ENCODE results near the gene SLC15A1.
"Not testable (repeated sequence)": the region's sequence is repeated elsewhere in the genome, so short reads cannot be mapped to it uniquely, and the experiment has no call there.

SLC15A1 gene

DNA sequence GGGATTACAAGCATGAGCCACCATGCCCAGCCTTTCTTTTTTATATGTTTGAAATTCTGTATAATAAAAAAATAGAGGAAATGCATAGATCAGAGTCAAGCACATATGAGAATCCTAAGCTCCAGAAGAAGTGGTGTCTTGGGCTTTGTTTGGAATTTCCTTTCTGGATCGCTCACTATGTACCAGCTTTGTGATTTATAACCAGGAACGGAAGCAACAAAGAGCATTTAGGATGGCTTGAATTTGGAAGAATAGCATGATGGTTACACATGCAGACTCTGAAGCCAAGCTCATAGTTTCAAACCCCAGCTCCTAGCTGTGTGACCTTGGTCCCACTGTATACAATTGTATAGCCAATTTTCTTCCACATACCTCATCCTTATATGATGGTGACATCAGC is 28.0 kb upstream of the SLC15A1 start:
- DNase-seq = no peak

DNA sequence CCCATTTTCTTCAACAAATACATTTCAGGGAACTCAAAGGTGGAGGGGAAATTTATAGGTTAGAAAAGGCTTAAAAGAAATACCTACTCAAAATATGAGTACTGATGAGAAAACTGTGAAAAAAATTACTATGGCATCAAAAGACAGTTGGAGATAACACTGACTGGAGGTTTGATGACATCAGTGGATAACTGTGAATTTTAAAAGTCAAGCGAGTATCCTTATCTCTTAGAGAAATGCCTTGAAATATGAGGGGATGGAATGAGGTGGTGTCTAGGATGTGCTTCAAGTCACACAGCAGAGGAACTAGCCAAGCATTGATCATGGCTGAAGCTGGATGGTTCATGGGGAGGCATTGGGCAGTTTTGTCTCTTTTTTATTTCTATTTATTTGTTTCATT is 27.2 kb upstream of the SLC15A1 start:
- DNase-seq = no peak

DNA sequence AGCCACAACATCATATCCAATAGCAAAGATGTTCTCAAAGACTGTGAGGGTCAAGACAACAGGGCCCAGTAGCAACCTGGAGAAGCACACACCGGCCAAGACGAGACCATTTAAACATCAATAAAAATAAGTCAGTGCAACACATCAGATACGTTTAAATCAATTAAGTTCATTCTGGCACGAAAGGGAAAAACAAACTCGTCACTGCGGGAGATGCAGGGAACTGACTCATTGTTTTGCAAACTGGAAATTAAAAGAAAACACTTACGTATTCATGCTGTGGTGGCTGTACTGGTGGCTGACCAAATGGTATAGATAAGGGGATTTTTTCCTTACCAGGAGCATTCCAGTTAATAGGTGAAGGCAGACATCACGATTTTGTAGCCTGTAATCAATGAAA is 26.3 kb upstream of the SLC15A1 start:
- no peak for DNase-seq

DNA sequence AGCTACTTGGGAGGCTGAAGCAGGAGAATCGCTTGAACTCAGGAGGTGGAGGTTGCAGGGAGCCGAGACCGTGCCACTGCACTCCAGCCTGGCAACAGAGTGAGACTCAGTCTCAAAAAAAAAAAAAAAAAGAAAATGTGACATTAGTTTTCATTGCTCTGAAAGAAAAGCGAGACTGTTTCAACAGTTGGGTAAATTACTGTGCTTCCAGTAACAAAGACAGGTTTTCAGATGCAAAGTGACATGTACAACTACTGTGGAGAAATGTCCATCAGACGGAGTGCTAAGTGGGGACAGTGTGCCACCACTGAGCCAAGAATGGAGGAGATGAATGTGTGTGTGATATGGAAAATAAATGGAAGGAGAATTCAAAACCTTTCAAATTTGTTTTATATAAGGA is 24.2 kb upstream of the SLC15A1 start:
- DNase-seq = no peak

- DNase-seq = no peak
Observed at GRCh38 chr13:98775844-98776598, 23.5 kb upstream of the SLC15A1 start.

DNA sequence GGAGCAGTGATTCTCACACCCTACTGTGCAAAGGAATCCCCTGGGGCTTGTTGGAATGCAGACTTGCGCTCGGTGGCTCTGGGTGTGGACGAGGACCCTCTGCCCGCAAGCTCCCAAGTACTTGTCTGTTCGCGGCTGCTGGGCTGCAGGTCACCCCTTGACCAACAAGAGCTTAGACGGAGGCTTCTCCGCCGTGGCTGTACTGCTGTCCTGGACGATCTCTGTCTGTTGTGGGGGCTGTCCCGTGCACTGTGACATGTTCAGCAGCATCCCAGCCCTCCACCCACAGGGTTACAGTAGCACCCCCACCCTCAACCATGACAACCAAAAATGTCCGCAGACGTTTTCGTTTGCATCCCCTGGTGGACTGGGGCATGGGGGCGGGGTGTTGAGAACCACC is 22.9 kb upstream of the SLC15A1 start:
- DNase-seq = no peak

GRCh38 chr13:98774776-98775175 is 22.3 kb upstream of the SLC15A1 start:
- no peak for DNase-seq

DNA sequence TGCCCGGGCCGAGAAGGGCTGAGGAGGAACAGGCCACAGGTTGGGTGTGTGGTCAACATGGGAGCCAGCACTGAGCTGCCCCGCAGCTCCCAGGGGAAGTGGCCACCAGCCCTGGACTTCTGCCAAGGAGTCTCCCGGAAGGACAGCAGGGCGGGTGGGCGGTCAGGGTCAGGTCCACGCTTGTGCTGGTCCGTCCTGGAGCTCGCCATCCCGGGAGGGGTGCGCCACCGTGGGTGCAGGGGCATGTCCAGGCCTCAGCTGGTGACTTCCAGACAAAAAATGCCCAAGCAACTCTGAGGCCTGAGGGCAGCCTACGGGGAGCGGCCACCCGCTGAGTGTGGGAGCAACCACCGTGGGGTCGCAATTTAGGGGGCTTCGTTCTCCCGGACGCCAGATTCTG is 21.4 kb upstream of the SLC15A1 start:
- no peak for DNase-seq

GRCh38 chr13:98772794-98773452 is 20.5 kb upstream of the SLC15A1 start:
- no peak for DNase-seq

GRCh38 chr13:98771838-98772611 is 19.6 kb upstream of the SLC15A1 start:
- no peak for DNase-seq

GRCh38 chr13:98769736-98770135 is 17.3 kb upstream of the SLC15A1 start:
- DNase-seq = no peak

- DNase-seq = no peak
Observed at GRCh38 chr13:98768522-98768921, 16.1 kb upstream of the SLC15A1 start.

DNA sequence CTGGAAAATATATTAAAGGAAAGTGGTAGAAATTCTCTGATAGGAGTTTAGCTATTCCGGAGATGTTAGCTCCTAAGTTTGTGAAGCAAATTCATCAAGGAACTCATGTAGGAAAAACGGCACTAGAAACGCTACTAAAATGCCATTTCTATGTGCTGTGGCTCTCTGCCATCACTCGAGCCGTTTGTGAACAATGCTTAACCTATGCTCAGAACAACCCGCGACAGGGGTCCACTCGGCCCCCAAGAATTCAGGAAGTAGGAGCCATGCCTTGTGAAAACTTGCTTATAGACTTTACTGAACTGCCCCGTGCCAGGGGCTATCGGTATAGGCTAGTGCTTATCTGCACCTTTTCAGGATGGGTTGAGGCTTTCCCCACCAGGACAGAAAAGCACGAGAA is 14.2 kb upstream of the SLC15A1 start:
- DNase-seq = no peak

DNA sequence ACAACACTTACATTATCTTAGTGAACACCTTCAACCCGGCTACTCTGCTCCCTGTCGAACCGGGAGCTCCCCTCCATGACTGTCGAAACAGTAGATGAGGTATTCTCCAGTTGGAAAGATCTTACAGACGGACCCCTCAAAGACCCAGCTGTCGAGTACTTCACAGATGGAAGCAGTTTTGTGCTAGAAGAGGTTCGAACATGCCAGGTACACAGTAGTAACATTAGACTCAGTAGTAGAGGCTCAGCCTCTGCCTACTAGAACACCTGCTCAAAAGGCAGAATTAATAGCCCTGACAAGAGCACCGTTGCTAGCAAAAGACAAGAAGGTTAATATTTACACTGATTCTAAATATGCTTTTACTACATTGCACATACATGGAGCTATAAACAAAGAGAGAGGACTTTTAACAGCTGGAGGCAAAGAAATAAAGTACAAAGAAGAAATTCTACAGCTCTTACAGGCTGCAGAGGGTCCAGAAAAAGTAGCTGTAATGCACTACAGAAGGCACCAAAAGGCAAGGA is 13.6 kb upstream of the SLC15A1 start:
- no peak for DNase-seq

- no peak for DNase-seq
Observed at GRCh38 chr13:98761986-98762616, 9.6 kb upstream of the SLC15A1 start.

DNA sequence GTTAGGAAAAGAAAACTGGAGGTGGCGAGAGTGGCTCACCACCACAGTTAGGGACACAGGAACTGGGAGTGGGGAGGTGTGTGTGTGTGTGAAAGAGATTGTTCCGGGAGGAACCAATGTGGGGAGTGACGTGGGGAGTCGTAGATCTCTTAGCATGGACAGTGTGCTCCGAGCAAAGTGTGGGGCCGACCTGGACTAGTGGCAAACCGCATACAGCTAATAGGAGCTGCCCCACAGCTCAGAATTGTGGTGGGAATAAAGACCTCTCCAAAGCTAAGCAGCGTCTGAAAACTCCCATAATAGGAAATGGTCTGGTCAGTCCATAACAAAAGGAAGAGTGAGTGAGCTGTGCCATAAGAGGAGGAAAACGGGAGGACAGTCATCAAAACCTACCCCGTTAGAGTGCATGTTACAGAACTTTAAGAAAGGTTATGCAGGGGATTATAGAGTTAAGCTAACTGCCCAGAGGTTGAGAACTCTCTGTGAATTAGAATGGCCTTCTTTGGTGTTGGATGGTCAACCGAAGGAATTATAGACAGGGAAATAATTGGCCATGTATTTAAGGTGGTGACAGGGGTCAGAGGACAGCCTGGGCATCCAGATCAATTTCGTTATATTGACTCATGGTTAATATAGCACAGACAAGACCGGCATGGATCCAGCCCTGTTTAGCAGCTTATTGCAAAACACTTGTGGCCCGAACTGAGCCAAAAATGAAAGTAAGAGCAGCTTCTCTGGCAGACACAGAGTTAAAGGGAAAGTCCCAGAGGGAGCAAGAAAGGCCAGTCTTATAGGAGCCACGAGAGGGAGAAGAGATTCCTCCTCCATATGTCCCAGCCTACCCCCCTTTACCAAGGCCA is 8.9 kb upstream of the SLC15A1 start:
- no peak for DNase-seq

- DNase-seq = no peak
Observed at GRCh38 chr13:98755729-98756128, 3.3 kb upstream of the SLC15A1 start.

DNA sequence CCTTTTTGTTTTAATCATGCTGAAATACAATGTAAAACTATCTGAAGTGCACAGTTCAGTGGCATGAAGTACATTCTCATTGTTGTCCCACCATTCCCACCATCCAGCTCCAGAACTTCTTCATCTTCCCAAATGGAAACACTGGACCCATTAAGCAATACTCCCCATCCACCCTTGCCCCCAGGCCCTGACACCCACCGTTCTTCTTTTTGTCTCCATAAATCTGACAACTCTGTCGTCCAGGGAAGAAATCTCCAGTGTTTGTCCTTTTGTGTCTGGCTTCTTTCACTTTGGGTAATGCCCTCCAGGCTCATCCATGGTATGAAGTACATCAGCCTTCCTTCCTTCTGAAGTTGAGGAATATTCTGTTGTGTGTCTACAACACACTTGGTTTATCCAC is 2.6 kb upstream of the SLC15A1 start:
- no peak for DNase-seq

- DNase-seq = not testable (repeated sequence)
Observed at GRCh38 chr13:98754468-98754867, 2.0 kb upstream of the SLC15A1 start.

DNA sequence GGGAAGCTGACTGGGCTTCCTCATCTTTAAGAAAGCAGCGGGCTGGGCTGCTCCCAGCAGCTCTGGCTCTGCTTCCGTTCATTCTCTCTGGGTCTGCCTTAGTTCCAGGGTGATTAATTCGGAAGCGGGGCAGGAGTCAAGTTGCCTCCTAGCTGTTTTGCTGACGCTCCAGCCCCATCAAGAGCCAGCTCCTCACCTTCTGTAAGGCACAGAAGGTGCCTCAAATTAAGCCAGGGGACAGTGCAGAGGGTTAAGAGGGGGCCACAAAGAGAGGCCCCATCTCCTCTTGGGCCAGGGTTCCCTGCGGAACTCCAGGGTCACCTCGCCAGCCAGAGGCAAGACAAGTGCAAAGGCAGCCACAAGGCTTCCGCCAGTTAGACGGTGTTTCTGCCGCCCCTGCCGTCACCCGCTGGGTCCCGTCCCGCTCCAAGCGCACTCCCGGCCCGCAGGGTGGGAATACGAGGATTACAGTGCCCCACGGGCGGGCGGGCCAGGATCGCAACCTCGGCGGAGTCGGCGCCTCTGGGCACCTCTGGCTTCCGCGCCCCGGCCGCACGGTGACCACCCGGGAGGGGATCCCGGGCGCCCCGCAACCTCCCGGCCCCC is 508 bp downstream of the SLC15A1 start:
- no peak for DNase-seq

DNA sequence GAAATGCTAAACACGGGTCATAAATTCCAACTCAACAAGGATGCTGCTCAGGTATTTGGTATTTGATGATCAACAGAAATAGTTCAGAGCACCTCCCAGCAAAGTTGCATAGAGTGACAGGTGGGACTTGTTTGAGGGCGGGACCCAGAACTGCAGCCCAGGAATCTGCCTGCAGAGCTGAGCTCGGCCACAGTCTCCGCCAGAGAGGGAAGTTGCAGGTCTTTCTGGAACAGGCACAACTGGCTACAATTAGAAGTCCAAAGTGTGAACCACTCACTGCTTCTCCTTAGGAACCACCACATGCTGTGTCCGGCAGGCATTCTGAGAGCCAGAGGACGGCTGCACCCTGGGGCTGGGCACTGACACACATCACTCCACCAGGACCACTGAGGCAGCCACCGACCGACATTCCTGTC is 1.1 kb downstream of the SLC15A1 start:
- DNase-seq = no peak

GRCh38 chr13:98749501-98749900 is 3.0 kb downstream of the SLC15A1 start:
- DNase-seq = no peak

All from NCI-H1105 treated with DMSO at 0.1 percent for 48 hours (cell line).